K562 (cell line): ENCODE data around the gene AGRN. TPM values are rescaled to one million over a fixed set of nuclear protein-coding genes. Genes with fewer than 3 reads are reported as not detected.
A peak's percentile ranks its signal among the peaks of the same experiment; 100 is the strongest.

Source experiments
- CBX5 ChIP-seq: IDR thresholded peaks from 2 replicates; pipeline ENCODE4 v1.6.1; 2014; ENCODE audit warnings: low read depth, borderline replicate concordance
- DPF2 ChIP-seq: fragments of 450-650 bp; IDR thresholded peaks from 2 replicates; pipeline ENCODE4 v1.6.1; 2016
- ETV6 ChIP-seq, 3 experiments: fragments of 150-350 bp in 1 of 3; sonication (generic) in 1 of 3; formaldehyde crosslinking in 1 of 3; IDR thresholded peaks; 2 replicates each; pipeline versions ENCODE4 v1.6.1 to v1.8.0; 2014 to 2022; ENCODE audit warnings: borderline replicate concordance in 2 of 3, low read depth in 2 of 3, antibody characterized with exemption in 1 of 3, low read length in 1 of 3, mild to moderate bottlenecking in 1 of 3, missing genetic modification reagents in 1 of 3
- HDAC6 ChIP-seq: IDR thresholded peaks from 2 replicates; pipeline ENCODE4 v1.6.1; 2012; ENCODE audit warnings: low read depth, mild to moderate bottlenecking, control low read depth, inconsistent platforms, low read length, moderate library complexity
- HDGF ChIP-seq: fragments of 450-650 bp; IDR thresholded peaks from 2 replicates; pipeline ENCODE4 v1.6.1; 2016
- HNRNPUL1 ChIP-seq: fragments of 200-400 bp; formaldehyde crosslinking; IDR thresholded peaks from 2 replicates; pipeline ENCODE4 v1.6.1; 2017; ENCODE audit warnings: low read length
- IFI16 ChIP-seq: fragments of 250-450 bp; sonication (Bioruptor Pico); IDR thresholded peaks from 2 replicates; pipeline ENCODE4 v2.1.2; 2022; ENCODE audit warnings: mild to moderate bottlenecking, inconsistent platforms
- KDM4B ChIP-seq, 2 experiments: fragments of 450-650 bp in 1 of 2; sonication (generic) in 1 of 2; IDR thresholded peaks; 2 replicates each; pipeline ENCODE4 v1.6.1; 2016 to 2017; ENCODE audit warnings: borderline replicate concordance in 2 of 2, antibody characterized with exemption in 1 of 2, low read depth in 1 of 2, mild to moderate bottlenecking in 1 of 2
- MAFG ChIP-seq: fragments of 450-650 bp; conservative IDR thresholded peaks from 2 replicates; pipeline ENCODE4 v1.6.1; 2016; ENCODE audit warnings: missing genetic modification characterization, missing compliant biosample characterization
- MTA3 ChIP-seq: fragments of 450-650 bp; formaldehyde crosslinking; IDR thresholded peaks from 2 replicates; pipeline ENCODE4 v1.6.1; 2017; ENCODE audit warnings: mild to moderate bottlenecking, borderline replicate concordance
- ZNF165 ChIP-seq: fragments of 250-450 bp; sonication (Bioruptor Pico); IDR thresholded peaks from 2 replicates; pipeline ENCODE4 v1.4.0; 2020; ENCODE audit warnings: borderline replicate concordance
- ZNF184 ChIP-seq: sonication (generic); formaldehyde crosslinking; IDR thresholded peaks from 2 replicates; pipeline ENCODE4 v1.5.0; 2020; ENCODE audit warnings: missing genetic modification reagents
- ZNF253 ChIP-seq: fragments of 250-450 bp; sonication (Bioruptor Pico); conservative IDR thresholded peaks from 2 replicates; pipeline ENCODE4 v1.6.1; 2021; ENCODE audit warnings: mild to moderate bottlenecking
- ZNF347 ChIP-seq: fragments of 450-650 bp; formaldehyde crosslinking; IDR thresholded peaks from 2 replicates; pipeline ENCODE4 v1.4.0; 2020; ENCODE audit warnings: low read depth, mild to moderate bottlenecking, moderate library complexity
- ZNF668 ChIP-seq: fragments of 250-450 bp; sonication (Bioruptor Pico); IDR thresholded peaks from 2 replicates; pipeline ENCODE4 v1.8.0; 2022; ENCODE audit warnings: mild to moderate bottlenecking, inconsistent platforms
- ZNF79 ChIP-seq: fragments of 250-450 bp; sonication (Bioruptor Pico); IDR thresholded peaks from 2 replicates; pipeline ENCODE4 v1.4.0; 2020; ENCODE audit warnings: low read depth, mild to moderate bottlenecking, moderate library complexity
- polyA plus RNA-seq, 8 experiments: library from polyadenylated mRNA; depleted of rRNA in 4 of 8; stranded (reverse) in 5 of 8; unstranded in 3 of 8; fragments of >200 nt; fragmentation: Nextera tagmentation in 2 of 8; fragmentation: Illumina TruSeq in 1 of 8; extraction: Ambion mirVana in 2 of 8; extraction: Trizol in 1 of 8; gene quantifications; 2 replicates each; pipeline versions ENCODE4 v1.2.1 to v1.2.3, GENCODE V29; 2011 to 2014; ENCODE audit warnings: inconsistent platforms in 1 of 8, missing spikeins in 1 of 8
- total RNA-seq, 7 experiments: library from RNA; depleted of rRNA in 6 of 7; stranded (reverse); fragments of >200 nt in 6 of 7; fragmentation: Illumina TruSeq in 2 of 7; extraction: Trizol in 2 of 7; gene quantifications; 2 replicates each; pipeline versions ENCODE4 v1.2.1 to v1.2.3, GENCODE V29; 2011 to 2021; ENCODE audit warnings: low replicate concordance in 1 of 7
- TF ChIP-seq, protein P1 (sequence below): fragments of 450-650 bp; IDR thresholded peaks from one replicate; pipeline ENCODE4 v1.6.1; 2018; ENCODE audit warnings: mild to moderate bottlenecking, moderate library complexity; ENCODE audit not compliant: partially characterized antibody
- TF ChIP-seq, protein P2 (sequence below): fragments of 450-650 bp; IDR thresholded peaks from 2 replicates; pipeline ENCODE4 v1.6.1; 2016; ENCODE audit warnings: antibody characterized with exemption
- TF ChIP-seq, protein P3 (sequence below): fragments of 450-650 bp; conservative IDR thresholded peaks from 2 replicates; pipeline ENCODE4 v1.6.1; 2016; ENCODE audit warnings: missing genetic modification characterization, low read depth, mild to moderate bottlenecking, control low read depth, missing compliant biosample characterization
- TF ChIP-seq, protein P4 (sequence below): fragments of 450-650 bp; IDR thresholded peaks from 2 replicates; pipeline ENCODE4 v1.6.1; 2018; ENCODE audit warnings: mild to moderate bottlenecking, low read depth; ENCODE audit not compliant: partially characterized antibody
- TF ChIP-seq, protein P5 (sequence below): fragments of 450-650 bp; formaldehyde crosslinking; IDR thresholded peaks from 2 replicates; pipeline ENCODE4 v1.4.0; 2020; ENCODE audit warnings: mild to moderate bottlenecking, moderate library complexity

AGRN gene
- total and polyA plus RNA-seq, 9 of the 15 experiments (the other 6 are each of a cell fraction or from before 2014, with no cell fraction given) = 0.04 to 111 (median 18.1) TPM

DNA sequence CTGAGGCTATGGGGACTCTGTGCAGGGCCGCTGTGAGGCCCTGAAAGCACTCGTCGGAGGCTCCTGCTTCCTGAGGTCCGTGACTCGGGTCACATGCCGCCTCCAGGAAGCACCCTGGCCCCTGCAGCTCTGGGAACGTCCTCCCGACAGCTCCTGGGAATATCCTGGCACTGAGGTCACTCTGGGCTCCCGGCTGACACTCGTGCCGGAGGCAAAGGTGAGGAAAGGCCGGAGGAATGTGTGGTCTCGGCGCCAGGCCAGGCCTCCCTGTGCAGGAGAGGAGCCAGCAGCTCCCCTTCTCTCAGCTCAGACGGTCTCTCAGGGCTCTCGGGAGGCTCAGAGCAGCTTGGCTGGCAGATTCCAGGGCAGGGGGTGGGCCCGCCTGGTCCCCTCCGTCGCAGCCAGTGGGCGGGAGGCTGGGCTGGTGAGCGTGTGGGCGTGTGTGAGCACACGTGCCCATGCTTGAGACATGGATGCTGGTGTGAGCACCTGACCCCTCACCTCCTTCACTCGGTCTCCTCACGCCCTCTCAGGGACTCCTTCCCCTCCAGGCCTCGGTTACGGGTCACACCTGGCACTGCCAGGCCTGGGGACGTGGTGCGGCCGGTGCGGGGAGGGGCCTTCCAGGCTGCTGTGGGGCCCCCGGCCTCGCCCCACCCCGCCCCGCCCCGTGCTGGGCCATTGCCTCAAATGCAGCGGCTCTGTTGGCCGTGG, 59.6 kb downstream of the AGRN start (continued):
- TF ChIP-seq, protein P1, sequence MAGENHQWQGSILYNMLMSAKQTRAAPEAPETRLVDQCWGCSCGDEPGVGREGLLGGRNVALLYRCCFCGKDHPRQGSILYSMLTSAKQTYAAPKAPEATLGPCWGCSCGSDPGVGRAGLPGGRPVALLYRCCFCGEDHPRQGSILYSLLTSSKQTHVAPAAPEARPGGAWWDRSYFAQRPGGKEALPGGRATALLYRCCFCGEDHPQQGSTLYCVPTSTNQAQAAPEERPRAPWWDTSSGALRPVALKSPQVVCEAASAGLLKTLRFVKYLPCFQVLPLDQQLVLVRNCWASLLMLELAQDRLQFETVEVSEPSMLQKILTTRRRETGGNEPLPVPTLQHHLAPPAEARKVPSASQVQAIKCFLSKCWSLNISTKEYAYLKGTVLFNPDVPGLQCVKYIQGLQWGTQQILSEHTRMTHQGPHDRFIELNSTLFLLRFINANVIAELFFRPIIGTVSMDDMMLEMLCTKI = no peak
- no peak for TF ChIP-seq ZNF253 (CRISPR knock-in tag)
- TF ChIP-seq, protein P2, sequence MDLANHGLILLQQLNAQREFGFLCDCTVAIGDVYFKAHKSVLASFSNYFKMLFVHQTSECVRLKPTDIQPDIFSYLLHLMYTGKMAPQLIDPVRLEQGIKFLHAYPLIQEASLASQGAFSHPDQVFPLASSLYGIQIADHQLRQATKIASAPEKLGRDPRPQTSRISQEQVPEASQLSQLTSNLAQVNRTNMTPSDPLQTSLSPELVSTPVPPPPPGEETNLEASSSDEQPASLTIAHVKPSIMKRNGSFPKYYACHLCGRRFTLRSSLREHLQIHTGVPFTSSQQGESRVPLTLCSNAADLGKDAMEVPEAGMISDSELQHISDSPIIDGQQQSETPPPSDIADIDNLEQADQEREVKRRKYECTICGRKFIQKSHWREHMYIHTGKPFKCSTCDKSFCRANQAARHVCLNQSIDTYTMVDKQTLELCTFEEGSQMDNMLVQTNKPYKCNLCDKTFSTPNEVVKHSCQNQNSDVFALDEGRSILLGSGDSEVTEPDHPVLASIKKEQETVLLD = peak; percentile 44
- TF ChIP-seq IFI16 (CRISPR knock-in tag) = no peak
- no peak for TF ChIP-seq ETV6 (IDR thresholded peaks at IDR 0.05; ENCODE audit: borderline replicate concordance in 1 of 2, low read depth in 2 of 2, low read length in 1 of 2)
- no peak for TF ChIP-seq ETV6 (CRISPR knock-in tag; IDR thresholded peaks at IDR 0.05; ENCODE audit: borderline replicate concordance)
- no peak for TF ChIP-seq ZNF347
- TF ChIP-seq, protein P3, sequence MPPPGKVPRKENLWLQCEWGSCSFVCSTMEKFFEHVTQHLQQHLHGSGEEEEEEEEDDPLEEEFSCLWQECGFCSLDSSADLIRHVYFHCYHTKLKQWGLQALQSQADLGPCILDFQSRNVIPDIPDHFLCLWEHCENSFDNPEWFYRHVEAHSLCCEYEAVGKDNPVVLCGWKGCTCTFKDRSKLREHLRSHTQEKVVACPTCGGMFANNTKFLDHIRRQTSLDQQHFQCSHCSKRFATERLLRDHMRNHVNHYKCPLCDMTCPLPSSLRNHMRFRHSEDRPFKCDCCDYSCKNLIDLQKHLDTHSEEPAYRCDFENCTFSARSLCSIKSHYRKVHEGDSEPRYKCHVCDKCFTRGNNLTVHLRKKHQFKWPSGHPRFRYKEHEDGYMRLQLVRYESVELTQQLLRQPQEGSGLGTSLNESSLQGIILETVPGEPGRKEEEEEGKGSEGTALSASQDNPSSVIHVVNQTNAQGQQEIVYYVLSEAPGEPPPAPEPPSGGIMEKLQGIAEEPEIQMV (tag) = no peak
- TF ChIP-seq ZNF184 = no peak
- TF ChIP-seq ZNF165 (CRISPR knock-in tag) = no peak
- TF ChIP-seq, protein P4, sequence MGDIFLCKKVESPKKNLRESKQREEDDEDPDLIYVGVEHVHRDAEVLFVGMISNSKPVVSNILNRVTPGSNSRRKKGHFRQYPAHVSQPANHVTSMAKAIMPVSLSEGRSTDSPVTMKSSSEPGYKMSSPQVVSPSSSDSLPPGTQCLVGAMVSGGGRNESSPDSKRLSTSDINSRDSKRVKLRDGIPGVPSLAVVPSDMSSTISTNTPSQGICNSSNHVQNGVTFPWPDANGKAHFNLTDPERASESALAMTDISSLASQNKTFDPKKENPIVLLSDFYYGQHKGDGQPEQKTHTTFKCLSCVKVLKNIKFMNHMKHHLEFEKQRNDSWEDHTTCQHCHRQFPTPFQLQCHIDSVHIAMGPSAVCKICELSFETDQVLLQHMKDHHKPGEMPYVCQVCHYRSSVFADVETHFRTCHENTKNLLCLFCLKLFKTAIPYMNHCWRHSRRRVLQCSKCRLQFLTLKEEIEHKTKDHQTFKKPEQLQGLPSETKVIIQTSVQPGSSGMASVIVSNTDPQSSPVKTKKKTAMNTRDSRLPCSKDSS = no peak
- peak; percentile 22; the same call in 1 of the 2 replicates for TF ChIP-seq DPF2
- TF ChIP-seq ZNF79 = no peak
- 0 out of 2 replicates have a peak, but pooled peaks have one; percentile 21 for TF ChIP-seq HDGF
- 0 out of 4 replicates have a peak, but pooled peaks of 1 of the 2 experiments have one; percentile 2 for TF ChIP-seq KDM4B (IDR thresholded peaks at IDR 0.05; ENCODE audit: borderline replicate concordance in 2 of 2, low read depth in 1 of 2)
- TF ChIP-seq ZNF668 (CRISPR knock-in tag) = no peak
- no peak for TF ChIP-seq CBX5
- TF ChIP-seq HNRNPUL1 = no peak
- TF ChIP-seq MAFG (tag) = no peak
- TF ChIP-seq, protein P5, sequence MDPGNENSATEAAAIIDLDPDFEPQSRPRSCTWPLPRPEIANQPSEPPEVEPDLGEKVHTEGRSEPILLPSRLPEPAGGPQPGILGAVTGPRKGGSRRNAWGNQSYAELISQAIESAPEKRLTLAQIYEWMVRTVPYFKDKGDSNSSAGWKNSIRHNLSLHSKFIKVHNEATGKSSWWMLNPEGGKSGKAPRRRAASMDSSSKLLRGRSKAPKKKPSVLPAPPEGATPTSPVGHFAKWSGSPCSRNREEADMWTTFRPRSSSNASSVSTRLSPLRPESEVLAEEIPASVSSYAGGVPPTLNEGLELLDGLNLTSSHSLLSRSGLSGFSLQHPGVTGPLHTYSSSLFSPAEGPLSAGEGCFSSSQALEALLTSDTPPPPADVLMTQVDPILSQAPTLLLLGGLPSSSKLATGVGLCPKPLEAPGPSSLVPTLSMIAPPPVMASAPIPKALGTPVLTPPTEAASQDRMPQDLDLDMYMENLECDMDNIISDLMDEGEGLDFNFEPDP (CRISPR knock-in tag) = no peak
- TF ChIP-seq HDAC6 = no peak
- peak; percentile 54; the same call in 1 of the 2 replicates for TF ChIP-seq MTA3
